Osteoblast (primary cell): ENCODE measurements around the gene LRCOL1. TPM values are rescaled to one million over a fixed set of nuclear protein-coding genes. Genes with fewer than 3 reads are reported as not detected.

ENCODE experiments used
- DNase-seq: peaks from one replicate; pipeline ENCODE4 v3.0.0; 2011; ENCODE audit warnings: low spot score, mixed read lengths; ENCODE audit not compliant: insufficient read length; ENCODE audit errors: missing footprints
- H2AFZ ChIP-seq: 2 replicates; pipeline ENCODE4 v1.6.0; 2011; ENCODE audit warnings: mild to moderate bottlenecking, low read length
- H3K27ac ChIP-seq: 2 replicates; pipeline ENCODE4 v1.5.1; 2011; ENCODE audit warnings: mild to moderate bottlenecking, low read depth, low read length, moderate library complexity
- H3K27me3 ChIP-seq: 2 replicates; pipeline ENCODE4 v1.6.0; 2012; ENCODE audit warnings: mild to moderate bottlenecking, control low read depth, inconsistent platforms, low read length, moderate library complexity; ENCODE audit not compliant: insufficient read depth
- H3K36me3 ChIP-seq: 2 replicates; pipeline ENCODE4 v1.5.1; 2011; ENCODE audit warnings: mild to moderate bottlenecking, low read length, control low read depth, moderate library complexity; ENCODE audit not compliant: insufficient read depth
- H3K4me1 ChIP-seq: 2 replicates; pipeline ENCODE4 v1.5.1; 2011; ENCODE audit warnings: mild to moderate bottlenecking, low read length, control low read depth, moderate library complexity; ENCODE audit not compliant: insufficient read depth
- H3K4me2 ChIP-seq: 2 replicates; pipeline ENCODE4 v1.6.0; 2011; ENCODE audit warnings: mild to moderate bottlenecking, low read length; ENCODE audit not compliant: insufficient read depth
- H3K4me3 ChIP-seq: fragments of 200-600 bp; sonication (generic); 3 replicates; pipeline ENCODE4 v1.5.1; 2012; ENCODE audit warnings: mild to moderate bottlenecking, low read length, inconsistent platforms; ENCODE audit not compliant: insufficient read depth
- H3K79me2 ChIP-seq: 2 replicates; pipeline ENCODE4 v1.6.0; 2012; ENCODE audit warnings: mild to moderate bottlenecking, low read length, control low read depth, inconsistent platforms; ENCODE audit not compliant: insufficient read depth
- H3K9me3 ChIP-seq: 2 replicates; pipeline ENCODE4 v1.5.1; 2011; ENCODE audit warnings: low read depth, low read length, control low read depth
- H4K20me1 ChIP-seq: 2 replicates; pipeline ENCODE4 v1.6.0; 2012; ENCODE audit warnings: mild to moderate bottlenecking, low read length, control low read depth; ENCODE audit not compliant: insufficient read depth
- small RNA-seq: library from RNA; depleted of rRNA; stranded (forward); fragments of <200 nt; gene quantifications from one replicate; pipeline ENCODE3, GENCODE V24; 2012
- total RNA-seq: library from RNA; depleted of rRNA; stranded (reverse); fragments of >200 nt; gene quantifications from 2 replicates; pipeline ENCODE4 v1.2.3, GENCODE V29; 2012
- TF ChIP-seq, protein P1 (sequence below): IDR thresholded peaks from 2 replicates; pipeline ENCODE4 v1.5.1; 2011; ENCODE audit warnings: mild to moderate bottlenecking, low read depth, low read length, moderate library complexity; ENCODE audit errors: extremely low read depth

The LRCOL1 gene
- total RNA-seq, 1 donor, result not detected

GRCh38 chr12:132556801-132557200 is 53.6 kb downstream of the LRCOL1 start:
- TF ChIP-seq, protein P1, sequence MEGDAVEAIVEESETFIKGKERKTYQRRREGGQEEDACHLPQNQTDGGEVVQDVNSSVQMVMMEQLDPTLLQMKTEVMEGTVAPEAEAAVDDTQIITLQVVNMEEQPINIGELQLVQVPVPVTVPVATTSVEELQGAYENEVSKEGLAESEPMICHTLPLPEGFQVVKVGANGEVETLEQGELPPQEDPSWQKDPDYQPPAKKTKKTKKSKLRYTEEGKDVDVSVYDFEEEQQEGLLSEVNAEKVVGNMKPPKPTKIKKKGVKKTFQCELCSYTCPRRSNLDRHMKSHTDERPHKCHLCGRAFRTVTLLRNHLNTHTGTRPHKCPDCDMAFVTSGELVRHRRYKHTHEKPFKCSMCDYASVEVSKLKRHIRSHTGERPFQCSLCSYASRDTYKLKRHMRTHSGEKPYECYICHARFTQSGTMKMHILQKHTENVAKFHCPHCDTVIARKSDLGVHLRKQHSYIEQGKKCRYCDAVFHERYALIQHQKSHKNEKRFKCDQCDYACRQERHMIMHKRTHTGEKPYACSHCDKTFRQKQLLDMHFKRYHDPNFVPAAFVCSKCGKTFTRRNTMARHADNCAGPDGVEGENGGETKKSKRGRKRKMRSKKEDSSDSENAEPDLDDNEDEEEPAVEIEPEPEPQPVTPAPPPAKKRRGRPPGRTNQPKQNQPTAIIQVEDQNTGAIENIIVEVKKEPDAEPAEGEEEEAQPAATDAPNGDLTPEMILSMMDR, result no peak
- H3K4me2 ChIP-seq, result no peak overlapping the region
- no peaks in the 10 kb centered on the region for H3K9me3 ChIP-seq
- peaks cover 8% of the 10 kb centered on the region for H4K20me1 ChIP-seq
- peaks cover 18% of the 10 kb centered on the region for H3K27me3 ChIP-seq
- H3K36me3 ChIP-seq, result no peaks in the 10 kb centered on the region
- no peak overlapping the region for H3K4me3 ChIP-seq
- no peak overlapping the region for H3K27ac ChIP-seq
- H3K4me1 ChIP-seq, result no peaks in the 10 kb centered on the region
- H3K79me2 ChIP-seq, result no peaks in the 10 kb centered on the region
- H2AFZ ChIP-seq, result no peak overlapping the region
- DNase-seq, result no peak

- Histone ChIP-seq H3K4me3 (no peak overlapping the region), H3K79me2 (no peaks in the 10 kb centered on the region), H3K9me3 (no peaks in the 10 kb centered on the region), H3K4me1 (no peaks in the 10 kb centered on the region), H3K27ac (no peak overlapping the region), H4K20me1 (peaks cover 4% of the 10 kb centered on the region), H3K4me2 (no peak overlapping the region), H3K36me3 (no peaks in the 10 kb centered on the region), H2AFZ (no peak overlapping the region), H3K27me3 (peaks cover 18% of the 10 kb centered on the region)
- TF ChIP-seq, protein P1, result no peak
- DNase-seq, result no peak
Measured at GRCh38 chr12:132556216-132556615, 54.2 kb downstream of the LRCOL1 start.

DNA sequence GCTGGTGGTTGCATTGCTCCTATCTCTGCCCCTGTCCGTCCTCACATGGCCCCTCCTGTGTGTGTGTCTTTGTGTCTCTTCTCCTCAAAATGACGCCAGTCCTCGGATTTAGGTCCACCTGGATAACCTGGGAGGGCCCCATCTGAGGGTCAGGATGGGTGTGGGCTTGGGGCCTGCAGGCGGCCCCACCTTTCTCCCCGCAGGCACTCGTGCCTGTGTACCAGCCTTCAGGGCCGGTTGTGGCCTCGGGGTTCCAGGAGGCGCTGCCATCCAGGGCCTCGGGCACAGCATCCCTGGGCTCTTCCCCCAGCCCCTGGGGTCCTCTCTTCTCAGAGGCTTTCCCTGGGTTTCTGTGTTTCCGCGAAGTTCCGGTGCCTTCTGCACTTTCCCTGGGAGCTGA is 54.7 kb downstream of the LRCOL1 start:
- TF ChIP-seq, protein P1, result no peak
- Histone ChIP-seq H3K27ac (no peak overlapping the region), H2AFZ (no peak overlapping the region), H3K4me1 (no peaks in the 10 kb centered on the region), H3K36me3 (no peaks in the 10 kb centered on the region), H3K9me3 (no peaks in the 10 kb centered on the region), H3K79me2 (no peaks in the 10 kb centered on the region), H4K20me1 (no peaks in the 10 kb centered on the region), H3K27me3 (peaks cover 15% of the 10 kb centered on the region), H3K4me2 (no peak overlapping the region), H3K4me3 (no peak overlapping the region)
- DNase-seq, result no peak

DNA sequence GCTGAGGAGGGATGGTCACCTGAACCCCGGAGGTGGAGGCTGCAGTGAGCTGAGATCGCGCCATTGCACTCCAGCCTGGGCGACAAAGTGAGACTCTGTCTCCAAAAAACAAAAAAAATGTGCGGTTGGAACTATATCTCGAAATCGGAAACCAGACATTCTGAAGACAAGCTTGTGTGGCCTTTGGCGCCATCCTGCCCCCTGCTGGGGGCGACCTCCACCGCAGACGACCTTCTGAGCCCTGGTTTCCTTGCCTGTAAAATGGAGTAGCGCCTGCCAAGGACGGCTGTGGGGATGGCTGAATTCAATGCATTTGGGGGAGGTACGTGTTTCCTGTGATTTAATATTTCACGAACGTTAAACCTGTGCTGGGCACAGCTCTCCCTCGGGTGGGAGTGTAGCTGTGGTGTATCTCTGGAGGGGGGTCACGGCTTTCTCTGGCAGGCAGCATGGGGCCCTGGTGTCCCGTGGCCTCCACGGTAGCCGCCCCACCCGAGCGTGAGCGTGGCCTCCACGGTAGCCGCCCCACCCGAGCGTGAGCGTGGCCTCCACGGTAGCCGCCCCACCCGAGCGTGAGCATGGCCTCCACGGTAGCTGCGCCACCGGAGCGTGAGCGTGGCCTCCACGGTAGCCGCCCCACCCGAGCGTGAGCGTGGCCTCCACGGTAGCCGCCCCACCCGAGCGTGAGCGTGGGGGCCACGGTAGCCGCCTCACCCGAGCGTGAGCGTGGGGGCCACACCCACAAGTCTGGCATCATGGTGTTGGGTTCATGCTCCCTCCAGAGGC is 55.3 kb downstream of the LRCOL1 start:
- TF ChIP-seq, protein P1, result no peak
- Histone ChIP-seq H3K36me3 (no peaks in the 10 kb centered on the region), H3K79me2 (no peaks in the 10 kb centered on the region), H3K9me3 (no peaks in the 10 kb centered on the region), H2AFZ (no peak overlapping the region), H3K4me2 (no peak overlapping the region), H3K4me1 (no peaks in the 10 kb centered on the region), H4K20me1 (no peaks in the 10 kb centered on the region), H3K27ac (no peak overlapping the region), H3K4me3 (no peak overlapping the region), H3K27me3 (peaks cover 15% of the 10 kb centered on the region)
- DNase-seq, result no peak

Small RNA genes within 50 kb of the gene (small RNA-seq; reads per million reads assigned to genes)
- gene MIR6763, result not detected

Other genes starting within 250 kb of the LRCOL1 start
- gene FBRSL1, start 120.4 kb downstream of the LRCOL1 start, total RNA-seq, result 2.7 and 12.3 TPM in 2 replicates
- gene P2RX2, start 8.2 kb upstream of the LRCOL1 start, total RNA-seq, result not detected in 2 replicates
- 15.2 and 22.1 TPM in 2 replicates for gene POLE, start 76.8 kb upstream of the LRCOL1 start, total RNA-seq
- gene PXMP2, start 77.0 kb upstream of the LRCOL1 start, total RNA-seq, result 10.1 and 10.6 TPM in 2 replicates
- 20.9 and 24.6 TPM in 2 replicates for gene PGAM5, start 100.3 kb upstream of the LRCOL1 start, total RNA-seq
- gene ANKLE2, start 151.2 kb upstream of the LRCOL1 start, total RNA-seq, result 79.9 and 86.1 TPM in 2 replicates
- 102 and 127 TPM in 2 replicates for gene GOLGA3, start 218.3 kb upstream of the LRCOL1 start, total RNA-seq